SJCRH30 (cell line): ENCODE measurements around the gene PDZD2. TPM values are rescaled to one million over a fixed set of nuclear protein-coding genes. Genes with fewer than 3 reads are reported as not detected.
"Not testable (repeated sequence)": the region's sequence is repeated elsewhere in the genome, so short reads cannot be mapped to it uniquely, and the experiment has no call there.

ENCODE experiments used
- DNase-seq, 2 experiments: peaks; one replicate each; pipeline ENCODE4 v3.0.0-alpha.2; 2015 to 2020
- H3K27ac ChIP-seq: fragments of 250-450 bp; sonication (Bioruptor Pico); 2 replicates; pipeline ENCODE4 v1.5.1; 2020; ENCODE audit warnings: mild to moderate bottlenecking, moderate library complexity
- H3K27me3 ChIP-seq: fragments of 250-450 bp; sonication (Bioruptor Pico); 2 replicates; pipeline ENCODE4 v1.5.1; 2020; ENCODE audit warnings: mild to moderate bottlenecking, moderate library complexity
- H3K36me3 ChIP-seq: fragments of 250-450 bp; sonication (Bioruptor Pico); 2 replicates; pipeline ENCODE4 v1.5.1; 2020; ENCODE audit warnings: mild to moderate bottlenecking, moderate library complexity
- H3K4me1 ChIP-seq: fragments of 250-450 bp; sonication (Bioruptor Pico); 2 replicates; pipeline ENCODE4 v1.5.1; 2020; ENCODE audit warnings: mild to moderate bottlenecking, moderate library complexity
- H3K4me3 ChIP-seq: fragments of 250-450 bp; sonication (Bioruptor Pico); 2 replicates; pipeline ENCODE4 v1.5.1; 2020; ENCODE audit warnings: mild to moderate bottlenecking, moderate library complexity
- H3K9me3 ChIP-seq: fragments of 250-450 bp; sonication (Bioruptor Pico); replicated peaks from 2 replicates; pipeline ENCODE4 v1.5.1; 2020; ENCODE audit warnings: mild to moderate bottlenecking, moderate library complexity
- total RNA-seq: library from RNA; depleted of rRNA; stranded (reverse); fragments of >200 nt; shearing (Covaris generic); gene quantifications from 2 replicates; pipeline ENCODE4 v1.2.3, GENCODE V29; 2014

PDZD2 gene
- total RNA-seq, 1 experiment from 2014 or later, result 0.47 TPM

GRCh38 chr5:32040181-32040695, 401.3 kb downstream of the PDZD2 start:
- not testable (repeated sequence) for H3K36me3 ChIP-seq, H3K27me3 ChIP-seq, H3K4me3 ChIP-seq, H3K9me3 ChIP-seq, DNase-seq, H3K4me1 ChIP-seq, H3K27ac ChIP-seq

- no peak overlapping the region for H3K27ac ChIP-seq
- H3K36me3 ChIP-seq, result no peaks in the 10 kb centered on the region
- H3K27me3 ChIP-seq, result no peaks in the 10 kb centered on the region
- H3K4me1 ChIP-seq, result no peaks in the 10 kb centered on the region
- no peak for DNase-seq
- H3K4me3 ChIP-seq, result no peak overlapping the region
- H3K9me3 ChIP-seq, result no peaks in the 10 kb centered on the region
Observed at GRCh38 chr5:32042551-32042961, 403.6 kb downstream of the PDZD2 start.

- no peak overlapping the region for H3K27ac ChIP-seq
- H3K4me1 ChIP-seq, result no peaks in the 10 kb centered on the region
- H3K9me3 ChIP-seq, result no peaks in the 10 kb centered on the region
- DNase-seq, result no peak
- H3K4me3 ChIP-seq, result no peak overlapping the region
- no peaks in the 10 kb centered on the region for H3K27me3 ChIP-seq
- no peaks in the 10 kb centered on the region for H3K36me3 ChIP-seq
Observed at GRCh38 chr5:32043105-32043504, 404.2 kb downstream of the PDZD2 start.

GRCh38 chr5:32044434-32044833, 405.5 kb downstream of the PDZD2 start:
- Histone ChIP-seq H3K4me3 (no peak overlapping the region), H3K4me1 (no peaks in the 10 kb centered on the region)

GRCh38 chr5:32044939-32045338, 406.0 kb downstream of the PDZD2 start:
- Histone ChIP-seq H3K36me3 (no peaks in the 10 kb centered on the region), H3K27ac (no peak overlapping the region), H3K27me3 (no peaks in the 10 kb centered on the region), H3K4me3 (no peak overlapping the region), H3K4me1 (no peaks in the 10 kb centered on the region), H3K9me3 (no peaks in the 10 kb centered on the region)
- no peak for DNase-seq

More at GRCh38 chr5:32044434-32044833, 405.5 kb downstream of the PDZD2 start:
- DNase-seq, result no peak
- H3K27me3 ChIP-seq, result no peaks in the 10 kb centered on the region
- H3K36me3 ChIP-seq, result no peaks in the 10 kb centered on the region
- no peaks in the 10 kb centered on the region for H3K9me3 ChIP-seq
- no peak overlapping the region for H3K27ac ChIP-seq

GRCh38 chr5:32047056-32047455, 408.1 kb downstream of the PDZD2 start:
- Histone ChIP-seq H3K27ac (no peak overlapping the region), H3K9me3 (no peaks in the 10 kb centered on the region), H3K36me3 (no peaks in the 10 kb centered on the region), H3K4me3 (no peak overlapping the region), H3K4me1 (no peaks in the 10 kb centered on the region), H3K27me3 (no peaks in the 10 kb centered on the region)
- DNase-seq, result no peak

- H3K9me3 ChIP-seq, result no peaks in the 10 kb centered on the region
- H3K4me3 ChIP-seq, result no peak overlapping the region
- no peaks in the 10 kb centered on the region for H3K36me3 ChIP-seq
- no peak overlapping the region for H3K27ac ChIP-seq
- H3K27me3 ChIP-seq, result no peaks in the 10 kb centered on the region
- no peak for DNase-seq
- H3K4me1 ChIP-seq, result no peaks in the 10 kb centered on the region
Observed at GRCh38 chr5:32051796-32052195, 412.9 kb downstream of the PDZD2 start.

GRCh38 chr5:32055891-32056866, 417.2 kb downstream of the PDZD2 start:
- H3K27me3 ChIP-seq, result no peaks in the 10 kb centered on the region
- H3K4me3 ChIP-seq, result no peak overlapping the region
- no peak overlapping the region for H3K27ac ChIP-seq
- no peaks in the 10 kb centered on the region for H3K36me3 ChIP-seq
- no peaks in the 10 kb centered on the region for H3K9me3 ChIP-seq
- DNase-seq, result no peak
- H3K4me1 ChIP-seq, result no peaks in the 10 kb centered on the region

GRCh38 chr5:32057187-32058096, 418.5 kb downstream of the PDZD2 start:
- Histone ChIP-seq H3K27me3 (no peaks in the 10 kb centered on the region), H3K4me1 (no peaks in the 10 kb centered on the region), H3K36me3 (no peaks in the 10 kb centered on the region), H3K4me3 (no peak overlapping the region), H3K9me3 (no peaks in the 10 kb centered on the region), H3K27ac (no peak overlapping the region)
- no peak for DNase-seq

- DNase-seq, result no peak
- H3K4me3 ChIP-seq, result no peak overlapping the region
- H3K9me3 ChIP-seq, result no peaks in the 10 kb centered on the region
- H3K27me3 ChIP-seq, result no peaks in the 10 kb centered on the region
- H3K36me3 ChIP-seq, result no peaks in the 10 kb centered on the region
- no peak overlapping the region for H3K27ac ChIP-seq
- H3K4me1 ChIP-seq, result no peaks in the 10 kb centered on the region
Observed at GRCh38 chr5:32058101-32058500, 419.2 kb downstream of the PDZD2 start.

GRCh38 chr5:32058997-32059396, 420.1 kb downstream of the PDZD2 start:
- Histone ChIP-seq H3K4me3 (no peak overlapping the region), H3K27ac (no peak overlapping the region), H3K4me1 (no peaks in the 10 kb centered on the region), H3K9me3 (no peaks in the 10 kb centered on the region), H3K36me3 (no peaks in the 10 kb centered on the region), H3K27me3 (no peaks in the 10 kb centered on the region)
- DNase-seq, result no peak

- Histone ChIP-seq H3K4me1 (no peaks in the 10 kb centered on the region), H3K27ac (no peak overlapping the region)
- no peak for DNase-seq
Observed at GRCh38 chr5:32059761-32060530, 421.0 kb downstream of the PDZD2 start.

GRCh38 chr5:32061236-32061635, 422.3 kb downstream of the PDZD2 start:
- Histone ChIP-seq H3K27ac (no peak overlapping the region), H3K4me3 (no peak overlapping the region), H3K9me3 (no peaks in the 10 kb centered on the region), H3K27me3 (no peaks in the 10 kb centered on the region), H3K4me1 (no peaks in the 10 kb centered on the region), H3K36me3 (no peaks in the 10 kb centered on the region)
- no peak for DNase-seq

More at GRCh38 chr5:32059761-32060530, 421.0 kb downstream of the PDZD2 start:
- Histone ChIP-seq H3K27me3 (no peaks in the 10 kb centered on the region), H3K9me3 (no peaks in the 10 kb centered on the region), H3K4me3 (no peak overlapping the region), H3K36me3 (no peaks in the 10 kb centered on the region)

GRCh38 chr5:32066448-32066847, 427.5 kb downstream of the PDZD2 start:
- DNase-seq, result no peak
- no peaks in the 10 kb centered on the region for H3K4me1 ChIP-seq
- H3K27ac ChIP-seq, result no peak overlapping the region
- no peaks in the 10 kb centered on the region for H3K27me3 ChIP-seq
- no peaks in the 10 kb centered on the region for H3K9me3 ChIP-seq
- H3K36me3 ChIP-seq, result no peaks in the 10 kb centered on the region
- no peak overlapping the region for H3K4me3 ChIP-seq
